B cell (primary cell): ENCODE measurements around the gene CEPT1. TPM values are rescaled to one million over a fixed set of nuclear protein-coding genes. Genes with fewer than 3 reads are reported as not detected.
A peak's percentile ranks its signal among the peaks of the same experiment; 100 is the strongest.

Experiments used
- ATAC-seq: fragments of 200-7000 bp; cut with Tn5 transposase; one replicate; pipeline ENCODE4 v1.10.0; 2021; ENCODE audit warnings: low read depth, mild to moderate bottlenecking, moderate number of reproducible peaks, moderate library complexity
- CTCF ChIA-PET: fragments of 350-600 bp; sonication (Branson Sonifier 250); formaldehyde crosslinking; loops from one replicate; lab custom pipeline; 2021; ENCODE audit warnings: antibody characterized with exemption, inconsistent platforms; lab: Charles Lee
- POLR2A ChIA-PET: fragments of 350-600 bp; sonication (Branson Sonifier 250); formaldehyde crosslinking; loops from one replicate; lab custom pipeline; 2021; ENCODE audit warnings: antibody characterized with exemption; lab: Charles Lee
- DNase-seq: peaks from one replicate; pipeline ENCODE4 v3.0.0; 2013
- H2AFZ ChIP-seq: 2 replicates; pipeline ENCODE4 v1.6.1; 2012; ENCODE audit warnings: mild to moderate bottlenecking, low read depth, low read length; ENCODE audit not compliant: insufficient read depth, poor library complexity, severe bottlenecking
- H3K27ac ChIP-seq, 2 donors: 1 replicate in 1 of 2; 2 replicates in 1 of 2; pipeline ENCODE4 v1.5.1; 2012 to 2013; ENCODE audit warnings: low read length in 2 of 2, mild to moderate bottlenecking in 2 of 2, moderate library complexity in 1 of 2
- H3K27me3 ChIP-seq, 4 experiments: fragments of 200-600 bp in 1 of 4; sonication (generic) in 1 of 4; replicated peaks in 1 of 4; 1 replicate in 2 of 4; 2 replicates in 2 of 4; pipeline versions ENCODE4 v1.6.1 to v1.7.0; 2013 to 2016; ENCODE audit warnings: low read length in 3 of 4, mild to moderate bottlenecking in 2 of 4, mixed read lengths in 1 of 4, moderate library complexity in 1 of 4; ENCODE audit not compliant: insufficient read depth in 4 of 4, control insufficient read depth in 3 of 4; ENCODE audit errors: control extremely low read depth in 1 of 4
- H3K36me3 ChIP-seq, 2 experiments: replicated peaks in 1 of 2; 1 replicate in 1 of 2; 2 replicates in 1 of 2; pipeline versions ENCODE4 v1.6.1 to v1.7.1; 2013; ENCODE audit warnings: low read length in 1 of 2; ENCODE audit not compliant: insufficient read depth in 2 of 2, control insufficient read depth in 1 of 2; ENCODE audit errors: control extremely low read depth in 1 of 2, extremely low read depth in 1 of 2
- H3K4me1 ChIP-seq, 2 donors: fragments of 200-600 bp in 1 of 2; sonication (generic) in 1 of 2; 1 replicate in 1 of 2; 2 replicates in 1 of 2; pipeline versions ENCODE4 v1.5.1 to v1.6.1; 2013 to 2017; ENCODE audit warnings: low read length in 2 of 2; ENCODE audit not compliant: control insufficient read depth in 2 of 2, insufficient read depth in 2 of 2
- H3K4me2 ChIP-seq: replicated peaks from 2 replicates; pipeline ENCODE3; 2012; ENCODE audit warnings: mild to moderate bottlenecking, low read depth, low read length; ENCODE audit not compliant: poor library complexity, severe bottlenecking
- H3K4me3 ChIP-seq, 5 experiments: fragments of 200-600 bp in 1 of 5; sonication (generic) in 1 of 5; 1 replicate in 3 of 5; 2 replicates in 2 of 5; pipeline versions ENCODE4 v1.5.1 to v1.7.0; 2011 to 2016; ENCODE audit warnings: low read length in 4 of 5, mild to moderate bottlenecking in 4 of 5, low read depth in 2 of 5, control low read depth in 1 of 5, moderate library complexity in 1 of 5; ENCODE audit not compliant: insufficient read depth in 1 of 5; ENCODE audit errors: control extremely low read depth in 1 of 5, extremely low read depth in 1 of 5
- H3K79me2 ChIP-seq: fragments of 200-600 bp; sonication (generic); one replicate; pipeline ENCODE4 v1.6.0; 2016; ENCODE audit warnings: low read length; ENCODE audit not compliant: control insufficient read depth, insufficient read depth
- H3K9ac ChIP-seq: fragments of 200-600 bp; sonication (generic); 2 replicates; pipeline ENCODE4 v1.6.1; 2017; ENCODE audit warnings: mild to moderate bottlenecking, low read length, moderate library complexity
- H3K9me3 ChIP-seq, 3 donors: one replicate each; pipeline versions ENCODE4 v1.6.1 to v1.7.1; 2013; ENCODE audit warnings: low read length in 2 of 3; ENCODE audit not compliant: control insufficient read depth in 2 of 3, insufficient read depth in 1 of 3; ENCODE audit errors: control extremely low read depth in 1 of 3
- H4K20me1 ChIP-seq: 2 replicates; pipeline ENCODE4 v1.6.0; 2012; ENCODE audit warnings: mild to moderate bottlenecking, low read length; ENCODE audit not compliant: insufficient read depth, control insufficient read depth, poor library complexity, severe bottlenecking
- H3K27ac Mint-ChIP-seq: one replicate; pipeline ENCODE4 v1.8.0; 2021; ENCODE audit warnings: mixed read lengths
- H3K27me3 Mint-ChIP-seq: one replicate; pipeline ENCODE4 v1.8.0; 2021; ENCODE audit warnings: mixed read lengths
- H3K4me1 Mint-ChIP-seq: one replicate; pipeline ENCODE4 v1.8.0; 2021; ENCODE audit warnings: mixed read lengths
- H3K4me3 Mint-ChIP-seq: one replicate; pipeline ENCODE4 v1.8.0; 2021; ENCODE audit warnings: mixed read lengths
- H3K9me3 Mint-ChIP-seq: one replicate; pipeline ENCODE4 v1.8.0; 2022; ENCODE audit warnings: mixed read lengths; ENCODE audit not compliant: insufficient read depth
- CTCF ChIP-seq: fragments of 200-600 bp; IDR thresholded peaks from one replicate; pipeline ENCODE4 v1.8.0; 2022; ENCODE audit warnings: antibody characterized with exemption, mild to moderate bottlenecking
- EZH2 ChIP-seq: IDR thresholded peaks from 2 replicates; pipeline ENCODE4 v1.6.1; 2012; ENCODE audit warnings: borderline replicate concordance, low read depth, mild to moderate bottlenecking, moderate library complexity, low read length; ENCODE audit not compliant: insufficient read depth, poor library complexity, severe bottlenecking
- WGBS: methylation state at CpG from one replicate; pipeline ENCODE4 v1.1.5; 2013; ENCODE audit warnings: missing lambda C conversion rate; ENCODE audit not compliant: insufficient coverage; 5-methylcytosine and 5-hydroxymethylcytosine counted together
- intact Hi-C: fragments of 100-400 bp; cut with micrococcal nuclease; formaldehyde crosslinking; loops from one replicate; pipeline ENCODE4 v1.10.0; 2022
- polyA plus RNA-seq: library from polyadenylated mRNA; depleted of rRNA; stranded (reverse); fragments of >200 nt; gene quantifications from 2 replicates; pipeline ENCODE4 v1.2.3, GENCODE V29; 2012
- total RNA-seq, 2 donors: library from RNA; stranded (reverse); fragments of 120-200 nt in 1 of 2; gene quantifications; 1 replicate in 1 of 2; 2 replicates in 1 of 2; pipeline versions ENCODE4 v1.2.3 to v1.2.4, GENCODE V29; 2013 to 2022

The CEPT1 gene
- total and polyA plus RNA-seq, 2 donors (not counting 1 experiment from before 2014, with no cell fraction given), result 47.1 to 83.5 TPM

- Mint-ChIP-seq H3K4me1 (peaks cover 82% of the 10 kb centered on the region), H3K4me3 (peak overlapping the region; percentile 30), H3K27ac (peak overlapping the region; percentile 60), H3K27me3 (no peaks in the 10 kb centered on the region), H3K9me3 (no peaks in the 10 kb centered on the region)
- Histone ChIP-seq H3K4me1 (peaks cover 58 to 78% of the 10 kb centered on the region in 2 donors), H2AFZ (no peak overlapping the region), H4K20me1 (peaks cover 4% of the 10 kb centered on the region), H3K79me2 (peaks cover 100% of the 10 kb centered on the region), H3K9ac (peak overlapping the region; percentile 1), H3K27me3 (no peaks in the 10 kb centered on the region), H3K4me3 (no peak overlapping the region), H3K4me2 (peak overlapping the region; percentile 26), H3K9me3 (no peaks in the 10 kb centered on the region), H3K27ac (peak overlapping the region in 1 of 2 donors; percentile 52), H3K36me3 (peaks cover 4 to 45% of the 10 kb centered on the region in 2 experiments)
- CTCF ChIA-PET, result interaction anchor here (1.5 to 1.6 kb wide), 2 partner anchors 116 to 258 kb away, joined by 3 to 6 read pairs; no protein-coding TSS in a partner anchor
- POLR2A ChIA-PET, result no interaction called here
- intact Hi-C loops, result no loop called here
- TF ChIP-seq EZH2, result no peak
- no peak for TF ChIP-seq CTCF
- DNase-seq, result no peak
- no peak for ATAC-seq
These were observed 6.1 kb downstream of the CEPT1 start for GRCh38 chr1:111145963-111146768.

- Histone ChIP-seq H3K9me3 (no peaks in the 10 kb centered on the region), H2AFZ (no peak overlapping the region), H3K9ac (peak overlapping the region; percentile 2), H3K4me2 (peak overlapping the region; percentile 36), H3K27ac (peak overlapping the region in 1 of 2 donors; percentile 60), H4K20me1 (peaks cover 4% of the 10 kb centered on the region), H3K79me2 (peaks cover 100% of the 10 kb centered on the region), H3K36me3 (peaks cover 4 to 52% of the 10 kb centered on the region in 2 experiments), H3K4me1 (peaks cover 54 to 76% of the 10 kb centered on the region in 2 donors), H3K4me3 (no peak overlapping the region), H3K27me3 (no peaks in the 10 kb centered on the region)
- H3K27me3 Mint-ChIP-seq, result no peaks in the 10 kb centered on the region
- TF ChIP-seq CTCF, result no peak
- TF ChIP-seq EZH2, result no peak
- ATAC-seq (no peak), DNase-seq (no peak)
- intact Hi-C loops, result no loop called here
- no peaks in the 10 kb centered on the region for H3K9me3 Mint-ChIP-seq
- H3K4me3 Mint-ChIP-seq, result peak overlapping the region; percentile 12
- no peak overlapping the region for H3K27ac Mint-ChIP-seq
- WGBS, result no CpG with 5 or more reads among the region's 3 CpGs
- POLR2A ChIA-PET, result no interaction called here
- H3K4me1 Mint-ChIP-seq, result peaks cover 84% of the 10 kb centered on the region
- CTCF ChIA-PET, result no interaction called here
These were observed 7.9 kb downstream of the CEPT1 start for GRCh38 chr1:111147948-111148347.
